AG09309 (cell line): Measurements from ENCODE around the gene PTRH2.

ENCODE experiments used
- DNase-seq: peaks from one replicate; pipeline ENCODE4 v3.0.0-alpha.2; 2010; ENCODE audit warnings: low read depth
- H3K4me3 ChIP-seq: 2 replicates; pipeline ENCODE4 v1.5.1; 2011; ENCODE audit warnings: mild to moderate bottlenecking, low read depth, low read length, moderate library complexity; ENCODE audit not compliant: control insufficient read depth
- CTCF ChIP-seq: IDR thresholded peaks from 2 replicates; pipeline ENCODE4 v1.5.1; 2011; ENCODE audit warnings: mild to moderate bottlenecking, low read depth, low read length, inconsistent platforms; ENCODE audit not compliant: insufficient read depth, control insufficient read depth; ENCODE audit errors: missing control alignments

Gene PTRH2

GRCh38 chr17:59702304-59702703, 4.9 kb downstream of the PTRH2 start:
- no peak overlapping the region for H3K4me3 ChIP-seq
- no peak for DNase-seq
- TF ChIP-seq CTCF: no peak

GRCh38 chr17:59699786-59700185, 7.4 kb downstream of the PTRH2 start:
- no peak for DNase-seq
- TF ChIP-seq CTCF: no peak

GRCh38 chr17:59699218-59699617, 8.0 kb downstream of the PTRH2 start:
- DNase-seq: no peak
- no peak overlapping the region for H3K4me3 ChIP-seq
- TF ChIP-seq CTCF: no peak

More at GRCh38 chr17:59699786-59700185, 7.4 kb downstream of the PTRH2 start:
- H3K4me3 ChIP-seq: no peak overlapping the region

GRCh38 chr17:59698143-59698542, 9.1 kb downstream of the PTRH2 start:
- no peak for TF ChIP-seq CTCF
- no peak overlapping the region for H3K4me3 ChIP-seq
- no peak for DNase-seq

GRCh38 chr17:59696682-59697277, 10.4 kb downstream of the PTRH2 start:
- no peak for TF ChIP-seq CTCF
- H3K4me3 ChIP-seq: no peak overlapping the region
- no peak for DNase-seq

GRCh38 chr17:59695945-59696681, 11.1 kb downstream of the PTRH2 start:
- no peak for DNase-seq
- no peak for TF ChIP-seq CTCF
- no peak overlapping the region for H3K4me3 ChIP-seq
